Natural killer cell (primary cell): ENCODE data around the gene GLOD4. TPM values are rescaled to one million over a fixed set of nuclear protein-coding genes. Genes with fewer than 3 reads are reported as not detected.
"Not testable (repeated sequence)": the region's sequence is repeated elsewhere in the genome, so short reads cannot be mapped to it uniquely, and the experiment has no call there.

Experiments
- ATAC-seq, 3 donors: fragments of 150-1000 bp in 2 of 3; fragments of 200-7000 bp in 1 of 3; cut with Tn5 transposase; 1 replicate in 1 of 3; 2 replicates in 2 of 3; pipeline ENCODE4 v1.10.0; 2021; ENCODE audit warnings: mild to moderate bottlenecking in 2 of 3, moderate library complexity in 2 of 3
- DNase-seq, 2 donors: peaks; one replicate each; pipeline versions ENCODE4 v3.0.0 to v3.0.0-alpha.2; 2013 to 2021; ENCODE audit warnings: mixed read lengths in 1 of 2
- H3K27ac ChIP-seq: one replicate; pipeline ENCODE4 v1.5.1; 2013; ENCODE audit warnings: mild to moderate bottlenecking, low read length
- H3K27me3 ChIP-seq: one replicate; pipeline ENCODE4 v1.6.1; 2013; ENCODE audit warnings: low read length; ENCODE audit not compliant: control insufficient read depth, insufficient read depth
- H3K36me3 ChIP-seq: one replicate; pipeline ENCODE4 v1.6.1; 2013; ENCODE audit warnings: low read length; ENCODE audit not compliant: control insufficient read depth, insufficient read depth
- H3K4me1 ChIP-seq: one replicate; pipeline ENCODE4 v1.6.1; 2013; ENCODE audit warnings: low read length; ENCODE audit not compliant: control insufficient read depth, insufficient read depth
- H3K4me3 ChIP-seq: one replicate; pipeline ENCODE4 v1.5.1; 2013; ENCODE audit warnings: low read length
- H3K9me3 ChIP-seq: one replicate; pipeline ENCODE4 v1.6.1; 2013; ENCODE audit warnings: low read length; ENCODE audit not compliant: control insufficient read depth, insufficient read depth
- H3K27ac Mint-ChIP-seq, 2 donors: one replicate each; pipeline ENCODE4 v1.8.0; 2022; ENCODE audit warnings: mild to moderate bottlenecking in 2 of 2, mixed read lengths in 2 of 2, moderate library complexity in 1 of 2
- H3K27me3 Mint-ChIP-seq, 2 donors: one replicate each; pipeline ENCODE4 v1.8.0; 2022; ENCODE audit warnings: low read depth in 2 of 2, mixed read lengths in 2 of 2
- H3K36me3 Mint-ChIP-seq: one replicate; pipeline ENCODE4 v1.8.0; 2022; ENCODE audit warnings: mixed read lengths
- H3K4me1 Mint-ChIP-seq, 2 donors: one replicate each; pipeline ENCODE4 v1.8.0; 2022; ENCODE audit warnings: mixed read lengths in 2 of 2
- H3K4me3 Mint-ChIP-seq: one replicate; pipeline ENCODE4 v1.8.0; 2022; ENCODE audit warnings: mild to moderate bottlenecking, moderate library complexity, mixed read lengths
- H3K9me3 Mint-ChIP-seq, 2 donors: one replicate each; pipeline ENCODE4 v1.8.0; 2022; ENCODE audit warnings: mixed read lengths in 2 of 2
- CTCF ChIP-seq: fragments of 200-600 bp; IDR thresholded peaks from one replicate; pipeline ENCODE4 v1.8.0; 2022; ENCODE audit warnings: antibody characterized with exemption
- WGBS: methylation state at CpG from one replicate; pipeline ENCODE4 v1.1.7; 2013; ENCODE audit warnings: missing lambda C conversion rate; ENCODE audit not compliant: insufficient coverage; 5-methylcytosine and 5-hydroxymethylcytosine counted together
- intact Hi-C: fragments of 100-400 bp; cut with micrococcal nuclease; formaldehyde crosslinking; loops from one replicate; pipeline ENCODE4 v1.14.2; 2022
- total RNA-seq, 4 donors: library from RNA; stranded (reverse); fragments of 120-200 nt in 1 of 4; gene quantifications; one replicate each; pipeline versions ENCODE4 v1.2.3 to v1.2.4, GENCODE V29; 2013 to 2022

GLOD4 gene
- total RNA-seq, 3 donors from 2014 or later (not counting 1 experiment from before 2014, with no cell fraction given), result 62.5 to 67.1 (median 63.5) TPM

- H3K27me3 ChIP-seq, H3K36me3 Mint-ChIP-seq, H3K4me3 ChIP-seq, H3K4me1 Mint-ChIP-seq, H3K27ac Mint-ChIP-seq, H3K27me3 Mint-ChIP-seq, H3K27ac ChIP-seq, ATAC-seq, intact Hi-C loops, H3K4me3 Mint-ChIP-seq, H3K9me3 Mint-ChIP-seq, DNase-seq, H3K9me3 ChIP-seq, H3K4me1 ChIP-seq: not testable (repeated sequence)
- H3K36me3 ChIP-seq, result peaks cover 35% of the 10 kb centered on the region
- WGBS, result 97% methylated on average over 30 of the region's 38 CpGs
Measured at GRCh38 chr17:789931-790873, 8.1 kb upstream of the GLOD4 start.

- Mint-ChIP-seq H3K4me3 (no peak overlapping the region), H3K4me1 (peaks cover 0 to 4% of the 10 kb centered on the region in 2 donors), H3K9me3 (no peaks in the 10 kb centered on the region), H3K36me3 (no peaks in the 10 kb centered on the region), H3K27me3 (no peaks in the 10 kb centered on the region), H3K27ac (no peak overlapping the region)
- TF ChIP-seq CTCF, result no peak
- intact Hi-C loops, result no loop called here
- Histone ChIP-seq H3K9me3 (no peaks in the 10 kb centered on the region), H3K4me3 (no peak overlapping the region), H3K36me3 (peaks cover 37% of the 10 kb centered on the region), H3K4me1 (no peaks in the 10 kb centered on the region), H3K27ac (no peak overlapping the region), H3K27me3 (no peaks in the 10 kb centered on the region)
- DNase-seq (no peak), ATAC-seq (no peak)
- 99% methylated on average over 13 of the region's 14 CpGs for WGBS
Measured at GRCh38 chr17:789160-789840, 7.2 kb upstream of the GLOD4 start.

GRCh38 chr17:788551-788950, 6.5 kb upstream of the GLOD4 start:
- Histone ChIP-seq H3K9me3 (no peaks in the 10 kb centered on the region), H3K4me1 (no peaks in the 10 kb centered on the region), H3K27me3 (no peaks in the 10 kb centered on the region), H3K36me3 (peaks cover 37% of the 10 kb centered on the region), H3K27ac (no peak overlapping the region), H3K4me3 (no peak overlapping the region)
- Mint-ChIP-seq H3K4me1 (peaks cover 0 to 9% of the 10 kb centered on the region in 2 donors), H3K4me3 (no peak overlapping the region), H3K27me3 (no peaks in the 10 kb centered on the region), H3K27ac (no peak overlapping the region), H3K9me3 (no peaks in the 10 kb centered on the region), H3K36me3 (no peaks in the 10 kb centered on the region)
- 97% methylated on average over 4 of the region's 4 CpGs for WGBS
- no peak for TF ChIP-seq CTCF
- intact Hi-C loops, result no loop called here
- ATAC-seq, result no peak
- no peak for DNase-seq

GRCh38 chr17:787641-788221, 5.7 kb upstream of the GLOD4 start:
- peaks cover 36% of the 10 kb centered on the region for H3K36me3 ChIP-seq
- no peak overlapping the region for H3K27ac Mint-ChIP-seq
- peaks cover 8% of the 10 kb centered on the region for H3K4me1 ChIP-seq
- H3K27ac ChIP-seq, result no peak overlapping the region
- ATAC-seq (no peak), DNase-seq (no peak)
- no peaks in the 10 kb centered on the region for H3K27me3 Mint-ChIP-seq
- no peaks in the 10 kb centered on the region for H3K36me3 Mint-ChIP-seq
- WGBS, result 93% methylated on average over 12 of the region's 12 CpGs
- H3K4me1 Mint-ChIP-seq, result peaks cover 4 to 13% of the 10 kb centered on the region in 2 donors
- H3K9me3 Mint-ChIP-seq, result no peaks in the 10 kb centered on the region
- intact Hi-C loops, result no loop called here
- no peaks in the 10 kb centered on the region for H3K9me3 ChIP-seq
- no peak overlapping the region for H3K4me3 Mint-ChIP-seq
- no peak overlapping the region for H3K4me3 ChIP-seq
- TF ChIP-seq CTCF, result no peak
- no peaks in the 10 kb centered on the region for H3K27me3 ChIP-seq

GRCh38 chr17:785901-786300, 3.8 kb upstream of the GLOD4 start:
- H3K27ac Mint-ChIP-seq, intact Hi-C loops, H3K9me3 Mint-ChIP-seq, H3K27me3 ChIP-seq, H3K9me3 ChIP-seq, H3K4me3 ChIP-seq, H3K36me3 Mint-ChIP-seq, ATAC-seq, H3K27ac ChIP-seq, DNase-seq, H3K27me3 Mint-ChIP-seq, H3K4me3 Mint-ChIP-seq: not testable (repeated sequence)
- H3K4me1 Mint-ChIP-seq, result peaks cover 21 to 31% of the 10 kb centered on the region in 2 donors
- peaks cover 18% of the 10 kb centered on the region for H3K4me1 ChIP-seq
- WGBS, result 100% methylated on average over 7 of the region's 7 CpGs
- H3K36me3 ChIP-seq, result peaks cover 22% of the 10 kb centered on the region
